ENCODE data around the gene KDR.

KDR gene

GRCh38 chr4:55050418-55050950, 74.9 kb downstream of the KDR start:
- no peak overlapping the region for H2AFZ ChIP-seq (ENCODE audit: low read depth, low read length)
- no peaks in the 10 kb centered on the region for H3K9me3 ChIP-seq (ENCODE audit: insufficient read depth, low read length, severe bottlenecking)
- ATAC-seq (ENCODE audit: insufficient read depth, low read depth) (no peak), DNase-seq (no peak)
- no peak overlapping the region for H3K27ac ChIP-seq (ENCODE audit: low read length)
- no peaks in the 10 kb centered on the region for H3K4me1 ChIP-seq (ENCODE audit: insufficient read depth, low read length)
- no peaks in the 10 kb centered on the region for H3K36me3 ChIP-seq (ENCODE audit: insufficient read depth, low read length)
- H3K79me2 ChIP-seq (ENCODE audit: insufficient read depth, low read length) = no peaks in the 10 kb centered on the region
- no peak overlapping the region for H3K9ac ChIP-seq (ENCODE audit: low read depth, low read length)
- no peak overlapping the region for H3K4me2 ChIP-seq (ENCODE audit: insufficient read depth, low read length)
- H3K27me3 ChIP-seq (ENCODE audit: insufficient read depth, low read length, poor library complexity) = no peaks in the 10 kb centered on the region
- H3K4me3 ChIP-seq (ENCODE audit: low read depth in 1 of 2, low read length in 2 of 2) = no peak overlapping the region
- TF ChIP-seq, protein P1, sequence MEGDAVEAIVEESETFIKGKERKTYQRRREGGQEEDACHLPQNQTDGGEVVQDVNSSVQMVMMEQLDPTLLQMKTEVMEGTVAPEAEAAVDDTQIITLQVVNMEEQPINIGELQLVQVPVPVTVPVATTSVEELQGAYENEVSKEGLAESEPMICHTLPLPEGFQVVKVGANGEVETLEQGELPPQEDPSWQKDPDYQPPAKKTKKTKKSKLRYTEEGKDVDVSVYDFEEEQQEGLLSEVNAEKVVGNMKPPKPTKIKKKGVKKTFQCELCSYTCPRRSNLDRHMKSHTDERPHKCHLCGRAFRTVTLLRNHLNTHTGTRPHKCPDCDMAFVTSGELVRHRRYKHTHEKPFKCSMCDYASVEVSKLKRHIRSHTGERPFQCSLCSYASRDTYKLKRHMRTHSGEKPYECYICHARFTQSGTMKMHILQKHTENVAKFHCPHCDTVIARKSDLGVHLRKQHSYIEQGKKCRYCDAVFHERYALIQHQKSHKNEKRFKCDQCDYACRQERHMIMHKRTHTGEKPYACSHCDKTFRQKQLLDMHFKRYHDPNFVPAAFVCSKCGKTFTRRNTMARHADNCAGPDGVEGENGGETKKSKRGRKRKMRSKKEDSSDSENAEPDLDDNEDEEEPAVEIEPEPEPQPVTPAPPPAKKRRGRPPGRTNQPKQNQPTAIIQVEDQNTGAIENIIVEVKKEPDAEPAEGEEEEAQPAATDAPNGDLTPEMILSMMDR (IDR thresholded peaks at IDR 0.05; ENCODE audit: borderline replicate concordance, extremely low read depth, low read length, poor library complexity, severe bottlenecking) = no peak
- no peak for TF ChIP-seq EZH2 (IDR thresholded peaks at IDR 0.05; ENCODE audit: borderline replicate concordance, low read depth, low read length, severe bottlenecking)
- H4K20me1 ChIP-seq (ENCODE audit: insufficient read depth, low read length) = no peaks in the 10 kb centered on the region

GRCh38 chr4:55038176-55038890, 87.1 kb downstream of the KDR start:
- ATAC-seq (ENCODE audit: insufficient read depth, low read depth) (no peak), DNase-seq (no peak)
- TF ChIP-seq, protein P1 (IDR thresholded peaks at IDR 0.05; ENCODE audit: borderline replicate concordance, extremely low read depth, low read length, poor library complexity, severe bottlenecking) = no peak
- TF ChIP-seq EZH2 (IDR thresholded peaks at IDR 0.05; ENCODE audit: borderline replicate concordance, low read depth, low read length, severe bottlenecking) = no peak
- Histone ChIP-seq H3K9ac (ENCODE audit: low read depth, low read length) (no peak overlapping the region), H4K20me1 (ENCODE audit: insufficient read depth, low read length) (no peaks in the 10 kb centered on the region), H2AFZ (ENCODE audit: low read depth, low read length) (no peak overlapping the region), H3K4me2 (ENCODE audit: insufficient read depth, low read length) (no peak overlapping the region), H3K4me3 (ENCODE audit: low read depth in 1 of 2, low read length in 2 of 2) (no peak overlapping the region), H3K27me3 (ENCODE audit: insufficient read depth, low read length, poor library complexity) (no peaks in the 10 kb centered on the region), H3K36me3 (ENCODE audit: insufficient read depth, low read length) (no peaks in the 10 kb centered on the region), H3K79me2 (ENCODE audit: insufficient read depth, low read length) (no peaks in the 10 kb centered on the region), H3K27ac (ENCODE audit: low read length) (no peak overlapping the region), H3K9me3 (ENCODE audit: insufficient read depth, low read length, severe bottlenecking) (no peaks in the 10 kb centered on the region), H3K4me1 (ENCODE audit: insufficient read depth, low read length) (no peaks in the 10 kb centered on the region)

DNA sequence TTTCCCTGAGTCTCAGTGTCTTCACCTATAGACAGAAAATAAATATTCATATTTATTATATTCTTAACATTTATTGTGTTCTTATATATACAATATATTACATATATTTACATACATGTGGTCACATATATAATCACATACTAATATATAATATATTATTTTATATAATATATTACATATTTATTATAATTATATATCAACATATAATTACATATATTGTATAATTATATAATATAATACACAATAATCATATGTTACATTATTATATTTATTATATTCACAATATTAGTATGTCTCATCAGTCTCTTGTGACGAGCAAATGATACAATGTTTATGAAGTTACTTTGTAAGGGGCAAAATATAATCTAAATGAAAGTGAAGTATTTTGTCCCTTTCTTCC, 87.7 kb downstream of the KDR start:
- DNase-seq (no peak), ATAC-seq (ENCODE audit: insufficient read depth, low read depth) (no peak)
- Histone ChIP-seq H3K79me2 (ENCODE audit: insufficient read depth, low read length) (no peaks in the 10 kb centered on the region), H3K4me3 (ENCODE audit: low read depth in 1 of 2, low read length in 2 of 2) (no peak overlapping the region), H4K20me1 (ENCODE audit: insufficient read depth, low read length) (no peaks in the 10 kb centered on the region), H3K36me3 (ENCODE audit: insufficient read depth, low read length) (no peaks in the 10 kb centered on the region), H3K27ac (ENCODE audit: low read length) (no peak overlapping the region), H2AFZ (ENCODE audit: low read depth, low read length) (no peak overlapping the region), H3K9ac (ENCODE audit: low read depth, low read length) (no peak overlapping the region), H3K4me2 (ENCODE audit: insufficient read depth, low read length) (no peak overlapping the region), H3K27me3 (ENCODE audit: insufficient read depth, low read length, poor library complexity) (no peaks in the 10 kb centered on the region), H3K9me3 (ENCODE audit: insufficient read depth, low read length, severe bottlenecking) (no peaks in the 10 kb centered on the region), H3K4me1 (ENCODE audit: insufficient read depth, low read length) (no peaks in the 10 kb centered on the region)
- TF ChIP-seq, protein P1 (IDR thresholded peaks at IDR 0.05; ENCODE audit: borderline replicate concordance, extremely low read depth, low read length, poor library complexity, severe bottlenecking) = no peak
- no peak for TF ChIP-seq EZH2 (IDR thresholded peaks at IDR 0.05; ENCODE audit: borderline replicate concordance, low read depth, low read length, severe bottlenecking)

All from DND-41 (cell line).